DND-41 (cell line): Measurements from ENCODE around the gene MAPRE2.

Experiments
- CTCF ChIP-seq: IDR thresholded peaks from 2 replicates; pipeline ENCODE4 v1.5.1; 2012; ENCODE audit warnings: borderline replicate concordance, low read length, moderate library complexity, mild to moderate bottlenecking; ENCODE audit not compliant: poor library complexity, severe bottlenecking; ENCODE audit errors: extremely low read depth
- EZH2 ChIP-seq: IDR thresholded peaks from 3 replicates; pipeline ENCODE4 v1.6.1; 2012; ENCODE audit warnings: borderline replicate concordance, low read depth, mild to moderate bottlenecking, moderate library complexity, low read length, inconsistent platforms; ENCODE audit not compliant: severe bottlenecking

- no peak for TF ChIP-seq CTCF
- TF ChIP-seq EZH2, result no peak
These were observed 44.5 kb downstream of the MAPRE2 start for GRCh38 chr18:35085450-35086380.
